KOPT-K1 (cell line): ENCODE results near the gene WDR41.
"Not testable (repeated sequence)": the region's sequence is repeated elsewhere in the genome, so short reads cannot be mapped to it uniquely, and the experiment has no call there.

ENCODE experiments used
- H3K27ac ChIP-seq: fragments of 200-600 bp; sonication (generic); 2 replicates; pipeline ENCODE4 v1.5.1; 2016; ENCODE audit warnings: antibody characterized with exemption, mild to moderate bottlenecking, low read depth, low read length; ENCODE audit not compliant: poor library complexity, severe bottlenecking
- H3K36me3 ChIP-seq: fragments of 200-600 bp; sonication (generic); 2 replicates; pipeline ENCODE4 v1.5.1; 2017; ENCODE audit warnings: antibody characterized with exemption, mild to moderate bottlenecking, low read length, moderate library complexity; ENCODE audit not compliant: insufficient read depth
- H3K9me3 ChIP-seq: fragments of 200-600 bp; sonication (generic); 2 replicates; pipeline ENCODE4 v1.5.1; 2017; ENCODE audit warnings: antibody characterized with exemption, low read length, mild to moderate bottlenecking; ENCODE audit not compliant: insufficient read depth, poor library complexity, severe bottlenecking

The WDR41 gene

DNA sequence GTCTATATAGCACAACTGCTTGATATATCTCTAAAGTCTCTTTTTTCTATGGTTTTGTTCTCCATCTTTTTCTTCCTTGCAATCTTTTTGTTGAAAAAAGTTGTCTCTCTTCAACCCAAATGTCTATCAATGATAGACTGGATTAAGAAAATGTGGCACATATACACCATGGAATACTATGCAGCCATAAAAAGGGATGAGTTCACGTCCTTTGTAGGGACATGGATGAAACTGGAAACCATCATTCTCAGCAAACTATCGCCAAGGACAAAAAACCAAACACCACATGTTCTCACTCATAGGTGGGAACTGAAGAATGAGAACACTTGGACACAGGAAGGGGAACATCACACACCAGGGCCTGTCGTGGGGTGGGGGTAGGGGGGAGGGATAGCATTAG, 23.2 kb downstream of the WDR41 start:
- not testable (repeated sequence) for H3K36me3 ChIP-seq, H3K9me3 ChIP-seq, H3K27ac ChIP-seq

DNA sequence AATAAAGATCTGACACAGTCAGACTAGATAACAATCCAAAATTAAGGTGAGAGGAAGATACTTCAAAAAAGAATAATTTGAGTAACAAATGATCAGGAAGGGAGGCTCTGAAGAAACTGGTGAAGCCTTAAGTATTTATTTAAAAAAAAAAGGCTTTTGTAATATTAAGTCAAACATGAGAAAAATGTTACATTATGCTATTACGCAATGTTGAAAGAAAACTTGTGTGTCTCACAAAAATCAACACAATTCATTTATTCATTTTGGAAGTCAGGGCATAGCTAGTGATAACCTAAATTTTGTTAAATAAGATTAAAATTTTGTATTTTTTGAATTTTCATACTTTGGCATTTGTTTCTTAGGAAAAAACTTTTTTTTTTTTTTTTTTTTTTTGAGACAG, 28.2 kb downstream of the WDR41 start:
- Histone ChIP-seq H3K9me3 (no peaks in the 10 kb centered on the region), H3K36me3 (peaks cover 12% of the 10 kb centered on the region; the same call in 1 of the 2 replicates)

DNA sequence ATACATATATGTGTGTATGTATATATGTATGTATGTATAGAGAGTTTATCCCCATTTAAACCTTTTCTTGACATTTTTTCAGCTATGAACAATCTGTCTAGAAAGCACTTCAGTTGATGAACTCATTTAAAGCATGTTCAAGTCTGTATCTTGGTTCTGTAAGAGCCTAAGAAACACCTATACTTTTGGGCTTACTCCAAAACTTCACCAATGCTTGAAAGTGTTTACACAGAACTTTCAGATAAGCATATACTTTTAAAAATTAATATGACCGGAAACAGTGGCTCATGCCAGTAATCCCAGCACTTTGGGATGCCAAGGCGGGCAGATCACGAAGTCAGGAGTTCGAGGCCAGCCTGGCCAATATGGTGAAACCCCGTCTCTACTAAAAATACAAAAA, 30.8 kb downstream of the WDR41 start:
- peaks cover 12% of the 10 kb centered on the region; the same call in 1 of the 2 replicates for H3K36me3 ChIP-seq
- H3K27ac ChIP-seq: no peak overlapping the region
- no peaks in the 10 kb centered on the region for H3K9me3 ChIP-seq

More for the DNA sequence above, 28.2 kb downstream of the WDR41 start:
- no peak overlapping the region for H3K27ac ChIP-seq

DNA sequence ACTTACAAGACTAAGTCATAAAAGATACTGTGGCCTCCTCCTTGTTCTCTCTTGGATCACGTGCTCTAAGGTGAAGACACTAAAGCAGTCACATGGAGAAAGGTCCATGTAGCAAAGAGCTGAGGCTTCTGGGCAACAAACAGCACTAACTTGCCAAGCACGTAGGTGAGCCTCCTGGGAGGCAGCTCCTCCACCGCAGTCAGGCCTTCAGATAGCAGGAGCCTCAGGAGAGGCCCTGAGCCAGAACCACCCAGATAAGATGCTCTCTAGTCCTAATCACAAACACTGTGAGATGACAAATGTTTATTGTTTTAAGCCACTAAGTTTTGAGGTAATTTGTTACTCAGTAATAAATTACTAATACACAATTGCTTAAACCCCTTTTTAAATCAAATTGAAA, 38.0 kb downstream of the WDR41 start:
- H3K36me3 ChIP-seq: peaks cover 17% of the 10 kb centered on the region
- no peak overlapping the region for H3K27ac ChIP-seq
- no peaks in the 10 kb centered on the region for H3K9me3 ChIP-seq

DNA sequence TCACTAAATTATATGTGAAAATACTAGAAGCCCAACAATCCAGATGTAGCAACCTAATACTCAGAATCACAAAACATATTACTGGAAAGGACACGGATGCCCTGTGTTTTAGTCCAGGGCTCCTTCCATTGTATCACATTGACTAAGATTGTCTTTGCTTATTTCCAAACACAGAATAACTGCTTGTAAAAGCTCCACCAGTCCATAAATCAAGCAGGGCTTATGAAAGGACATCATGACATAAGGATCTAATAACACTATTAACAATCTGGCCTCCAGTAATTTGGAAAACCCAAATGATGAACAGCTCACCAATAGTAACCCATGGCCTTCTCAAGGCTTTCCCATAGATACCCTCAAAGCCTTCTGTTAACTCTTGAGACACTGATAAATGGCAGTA, 39.8 kb downstream of the WDR41 start:
- no peak overlapping the region for H3K27ac ChIP-seq
- H3K36me3 ChIP-seq: peaks cover 35% of the 10 kb centered on the region
- H3K9me3 ChIP-seq: peaks cover 3% of the 10 kb centered on the region

DNA sequence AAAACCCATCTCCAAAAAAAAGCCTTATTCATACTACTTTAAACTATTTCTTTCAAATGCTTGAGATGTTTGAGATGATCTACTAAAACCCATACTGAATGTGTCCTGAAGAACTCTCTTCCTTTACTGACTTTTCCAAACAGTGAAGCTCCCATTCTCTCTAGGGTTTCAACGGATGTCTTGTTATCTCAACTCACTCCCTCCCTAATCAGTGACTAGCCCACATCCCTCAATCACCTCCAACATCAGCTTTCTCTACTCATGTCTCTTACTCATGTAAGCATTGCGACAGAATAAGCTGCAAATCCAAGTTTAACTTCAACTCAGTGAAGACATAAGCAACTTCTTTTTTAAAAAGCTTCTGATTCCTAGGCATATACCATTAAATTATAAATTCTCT, 42.1 kb downstream of the WDR41 start:
- H3K36me3 ChIP-seq: peaks cover 38% of the 10 kb centered on the region
- H3K9me3 ChIP-seq: peaks cover 10% of the 10 kb centered on the region
- H3K27ac ChIP-seq: no peak overlapping the region

DNA sequence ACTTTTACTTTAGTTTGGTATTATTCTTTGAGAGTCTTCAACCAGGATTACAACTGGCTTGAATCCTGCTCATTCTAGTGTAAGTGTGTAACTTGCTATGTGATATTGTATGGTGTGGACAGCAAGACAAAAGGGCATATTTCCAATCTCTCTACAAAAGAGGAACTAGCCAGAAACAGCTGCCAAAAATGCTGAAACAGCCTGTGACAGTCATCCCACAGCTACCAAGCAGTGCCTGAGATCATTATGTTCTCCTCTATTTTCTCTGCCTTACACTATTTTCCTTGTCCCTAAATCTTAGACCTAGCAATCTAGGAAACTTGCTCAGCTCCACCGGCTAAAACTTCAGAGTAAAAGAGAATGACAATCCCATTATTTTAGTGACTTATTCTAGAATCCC, 42.8 kb downstream of the WDR41 start:
- Histone ChIP-seq H3K9me3 (peaks cover 10% of the 10 kb centered on the region), H3K36me3 (peaks cover 42% of the 10 kb centered on the region), H3K27ac (no peak overlapping the region)

DNA sequence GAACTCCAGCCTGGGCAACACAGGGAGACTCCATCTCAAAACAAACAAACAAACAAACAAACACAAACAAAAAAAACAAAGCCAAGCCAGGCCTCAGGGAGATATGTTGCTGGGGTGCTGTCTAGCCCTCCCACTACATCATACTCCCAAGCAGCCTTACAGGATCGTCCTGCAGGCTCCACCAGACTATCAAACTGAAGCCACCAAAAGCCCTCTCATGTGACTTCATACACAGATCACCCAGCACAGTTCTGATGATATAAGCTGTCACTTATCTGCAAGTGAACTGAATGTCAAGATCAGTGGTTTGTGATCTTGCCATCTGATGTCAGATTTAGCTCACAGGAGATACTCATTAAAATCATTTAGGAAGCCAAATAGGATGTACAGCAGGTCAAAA, 43.3 kb downstream of the WDR41 start:
- Histone ChIP-seq H3K36me3 (peaks cover 46% of the 10 kb centered on the region), H3K9me3 (peaks cover 10% of the 10 kb centered on the region), H3K27ac (no peak overlapping the region)

DNA sequence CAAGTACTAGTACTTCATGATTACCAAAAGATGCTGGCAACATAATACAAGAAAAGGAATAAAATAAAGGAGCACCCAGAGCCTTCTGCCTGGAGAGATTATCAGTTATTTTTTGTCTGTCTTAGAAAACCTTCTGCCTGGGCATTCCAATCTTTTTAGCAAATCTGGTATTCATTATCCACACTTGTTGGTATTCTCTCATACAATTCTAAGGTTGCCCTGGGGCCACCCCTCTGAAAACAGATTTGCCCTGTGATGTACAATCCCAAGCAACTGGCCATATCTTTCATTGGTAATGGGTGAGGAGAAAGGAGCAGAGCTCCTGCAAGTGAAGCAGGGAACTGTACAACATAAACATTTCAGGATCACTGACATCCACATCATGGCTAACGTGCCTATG, 47.8 kb downstream of the WDR41 start:
- no peak overlapping the region for H3K27ac ChIP-seq
- H3K9me3 ChIP-seq: peaks cover 10% of the 10 kb centered on the region
- peaks cover 43% of the 10 kb centered on the region for H3K36me3 ChIP-seq

GRCh38 chr5:77443670-77444069, 48.4 kb downstream of the WDR41 start:
- Histone ChIP-seq H3K9me3 (peaks cover 10% of the 10 kb centered on the region), H3K27ac (no peak overlapping the region), H3K36me3 (peaks cover 41% of the 10 kb centered on the region)

- no peaks in the 10 kb centered on the region for H3K9me3 ChIP-seq
Measured at GRCh38 chr5:77438071-77438470, 54.0 kb downstream of the WDR41 start.

GRCh38 chr5:77437194-77437593, 54.9 kb downstream of the WDR41 start:
- Histone ChIP-seq H3K36me3 (peaks cover 73% of the 10 kb centered on the region), H3K27ac (no peak overlapping the region), H3K9me3 (no peaks in the 10 kb centered on the region)

More at GRCh38 chr5:77438071-77438470, 54.0 kb downstream of the WDR41 start:
- Histone ChIP-seq H3K27ac (no peak overlapping the region), H3K36me3 (peaks cover 65% of the 10 kb centered on the region)

DNA sequence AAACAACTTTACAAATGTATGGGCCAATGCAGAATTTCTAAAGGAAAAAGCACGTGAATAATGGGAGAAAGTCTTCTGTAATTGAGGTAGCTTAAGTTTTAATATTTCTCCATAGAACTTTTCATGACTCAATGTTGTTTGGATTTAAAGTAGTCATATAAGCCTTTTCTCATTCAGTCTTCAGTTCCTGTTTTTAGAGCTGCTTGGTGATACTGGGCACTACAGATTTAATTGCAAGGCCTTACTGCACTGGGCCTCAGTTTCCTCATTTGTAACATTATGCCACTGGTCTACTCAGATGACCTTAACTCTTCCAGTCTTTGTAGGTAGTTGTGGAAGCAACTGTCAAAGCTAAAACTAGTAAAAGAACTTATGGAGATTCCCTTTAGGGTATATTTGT, 60.4 kb downstream of the WDR41 start:
- Histone ChIP-seq H3K36me3 (peaks cover 61% of the 10 kb centered on the region), H3K27ac (no peak overlapping the region), H3K9me3 (no peaks in the 10 kb centered on the region)

DNA sequence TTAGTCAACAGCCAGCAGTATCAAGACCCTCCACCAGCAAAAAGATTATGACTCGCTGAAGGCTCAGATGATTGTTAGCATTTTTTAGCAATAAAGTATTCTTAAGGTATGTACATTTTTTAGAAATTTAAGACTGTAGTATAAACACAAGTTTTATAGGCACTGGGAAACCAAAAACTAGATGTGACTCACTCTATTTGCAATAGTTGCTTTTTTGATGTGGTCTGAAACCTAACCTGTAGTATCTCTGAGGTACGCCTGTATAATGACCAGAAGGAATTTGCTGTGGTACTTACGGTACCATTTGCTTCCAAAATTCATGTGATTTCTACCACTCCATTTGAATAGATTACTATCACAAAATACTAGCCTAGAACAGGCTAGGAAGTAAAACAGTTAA, 60.8 kb downstream of the WDR41 start:
- Histone ChIP-seq H3K36me3 (peaks cover 59% of the 10 kb centered on the region), H3K9me3 (no peaks in the 10 kb centered on the region), H3K27ac (no peak overlapping the region)

DNA sequence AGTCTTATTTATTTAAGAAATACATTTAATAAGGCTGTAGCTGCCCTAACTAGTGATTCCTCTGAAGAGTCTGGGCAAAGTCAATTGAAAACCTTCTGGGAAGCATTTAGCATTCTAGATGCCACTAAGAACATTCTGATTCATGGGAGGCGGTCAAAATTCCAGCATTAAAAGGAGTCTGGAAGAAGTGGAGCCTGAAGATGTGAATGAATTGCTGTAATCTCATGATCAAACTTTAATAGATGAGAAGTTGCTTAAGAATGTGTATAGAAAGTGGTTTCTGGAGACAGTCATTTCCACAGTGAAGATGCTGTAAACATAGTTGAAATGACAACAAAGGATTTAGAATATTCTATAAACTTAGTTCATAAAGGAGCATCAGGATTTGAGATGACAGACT, 61.4 kb downstream of the WDR41 start:
- H3K9me3 ChIP-seq: no peaks in the 10 kb centered on the region
- H3K27ac ChIP-seq: no peak overlapping the region
- peaks cover 59% of the 10 kb centered on the region for H3K36me3 ChIP-seq

GRCh38 chr5:77428526-77428925, 63.6 kb downstream of the WDR41 start:
- Histone ChIP-seq H3K9me3 (no peaks in the 10 kb centered on the region), H3K27ac (no peak overlapping the region), H3K36me3 (peaks cover 47% of the 10 kb centered on the region)

DNA sequence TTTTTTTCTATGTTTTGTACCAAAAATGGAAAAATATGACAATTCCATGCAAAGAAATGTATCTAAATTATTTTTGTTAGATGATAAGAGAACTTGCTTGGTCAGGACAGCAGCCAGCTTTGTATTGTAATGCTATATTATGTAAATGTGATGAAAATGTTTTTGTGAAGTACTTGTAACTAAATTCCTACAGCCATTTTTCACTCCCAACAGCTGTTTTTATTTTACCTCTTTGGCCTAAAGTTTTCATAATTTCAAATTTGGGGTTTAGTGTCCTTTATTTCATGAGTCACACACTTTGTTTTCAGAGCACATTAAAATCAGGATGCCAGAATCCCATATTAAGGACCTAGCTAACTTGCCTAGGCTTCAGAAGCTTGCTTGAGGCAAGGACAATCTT, 64.1 kb downstream of the WDR41 start:
- peaks cover 45% of the 10 kb centered on the region for H3K36me3 ChIP-seq
- no peak overlapping the region for H3K27ac ChIP-seq

More for the DNA sequence above, 64.1 kb downstream of the WDR41 start:
- no peaks in the 10 kb centered on the region for H3K9me3 ChIP-seq
